ENCODE results near the gene SUMF1.

The SUMF1 gene

DNA sequence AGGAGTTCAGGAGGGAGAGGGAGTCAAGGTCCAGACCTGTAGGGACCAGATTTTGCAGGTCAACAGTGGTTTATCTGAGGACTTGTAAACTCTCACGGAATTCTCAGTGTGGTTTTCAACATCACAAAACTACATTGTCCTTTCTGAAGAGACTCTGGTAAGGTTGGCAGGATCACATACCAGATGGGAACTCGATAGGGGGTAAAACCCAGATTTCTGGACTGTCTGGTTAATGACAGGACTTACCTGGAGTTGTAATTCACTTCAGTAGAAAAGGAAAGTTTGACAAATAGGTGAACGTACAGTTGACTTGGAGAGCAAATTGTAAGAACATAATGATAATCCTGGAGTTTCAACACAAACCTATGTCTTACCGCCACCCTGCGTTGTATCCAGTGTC lies 31.4 kb upstream of the SUMF1 start:
- Histone ChIP-seq H2BK5ac (ENCODE audit: low read depth, low read length, poor library complexity) (no peak overlapping the region), H2AK5ac (ENCODE audit: low read length) (no peak overlapping the region), H3K79me2 (ENCODE audit: control insufficient read depth, insufficient read depth, low read length, poor library complexity) (no peaks in the 10 kb centered on the region), H3K4me3 (ENCODE audit: low read depth, low read length) (no peak overlapping the region), H3K27ac (ENCODE audit: low read depth, low read length) (no peak overlapping the region), H3K79me1 (ENCODE audit: low read length) (no peaks in the 10 kb centered on the region), H2BK120ac (ENCODE audit: insufficient read depth, low read length, poor library complexity) (no peak overlapping the region), H3K9me3 (ENCODE audit: insufficient read depth, low read depth, low read length) (peaks cover 3% of the 10 kb centered on the region), H2AFZ (ENCODE audit: insufficient read depth, low read length, poor library complexity) (no peak overlapping the region), H2BK12ac (ENCODE audit: low read length) (no peak overlapping the region), H4K91ac (ENCODE audit: low read depth, low read length) (no peak overlapping the region), H3K23ac (ENCODE audit: low read length) (no peak overlapping the region), H3K9ac (ENCODE audit: low read length) (no peak overlapping the region), H4K8ac (ENCODE audit: low read depth, low read length) (no peak overlapping the region), H3K4me1 (ENCODE audit: control insufficient read depth in 1 of 2, insufficient read depth in 2 of 2, low read length in 2 of 2) (peaks cover 0 to 2% of the 10 kb centered on the region in 2 experiments), H3K4me2 (ENCODE audit: low read length) (no peak overlapping the region), H3K4ac (ENCODE audit: low read depth, low read length) (no peak overlapping the region), H4K12ac (ENCODE audit: low read depth, low read length) (no peak overlapping the region), H3K27me3 (ENCODE audit: insufficient read depth, low read length) (peaks cover 10% of the 10 kb centered on the region), H3K14ac (ENCODE audit: low read length) (no peak overlapping the region), H3K36me3 (ENCODE audit: control insufficient read depth in 1 of 2, insufficient read depth in 2 of 2, low read length in 2 of 2) (no peaks in the 10 kb centered on the region), H3K18ac (ENCODE audit: low read length) (no peak overlapping the region)
- WGBS (ENCODE audit: extremely low coverage, insufficient coverage, insufficient read length) = no CpG with 5 or more reads among the region's 5 CpGs
- no peak for DNase-seq

- WGBS (ENCODE audit: extremely low coverage, insufficient coverage, insufficient read length) = no CpG with 5 or more reads among the region's 1 CpG
- Histone ChIP-seq H4K12ac (ENCODE audit: low read depth, low read length) (no peak overlapping the region), H3K23ac (ENCODE audit: low read length) (no peak overlapping the region), H3K4me2 (ENCODE audit: low read length) (no peak overlapping the region), H3K4me1 (ENCODE audit: control insufficient read depth in 1 of 2, insufficient read depth in 2 of 2, low read length in 2 of 2) (peaks cover 0 to 2% of the 10 kb centered on the region in 2 experiments), H3K79me2 (ENCODE audit: control insufficient read depth, insufficient read depth, low read length, poor library complexity) (no peaks in the 10 kb centered on the region), H3K18ac (ENCODE audit: low read length) (no peak overlapping the region), H3K14ac (ENCODE audit: low read length) (no peak overlapping the region), H3K36me3 (ENCODE audit: control insufficient read depth in 1 of 2, insufficient read depth in 2 of 2, low read length in 2 of 2) (no peaks in the 10 kb centered on the region), H2BK12ac (ENCODE audit: low read length) (no peak overlapping the region), H4K8ac (ENCODE audit: low read depth, low read length) (no peak overlapping the region), H3K9ac (ENCODE audit: low read length) (no peak overlapping the region), H2BK5ac (ENCODE audit: low read depth, low read length, poor library complexity) (no peak overlapping the region), H3K27me3 (ENCODE audit: insufficient read depth, low read length) (peaks cover 10% of the 10 kb centered on the region), H2AFZ (ENCODE audit: insufficient read depth, low read length, poor library complexity) (no peak overlapping the region), H3K27ac (ENCODE audit: low read depth, low read length) (no peak overlapping the region), H3K4me3 (ENCODE audit: low read depth, low read length) (no peak overlapping the region), H3K79me1 (ENCODE audit: low read length) (no peaks in the 10 kb centered on the region), H2AK5ac (ENCODE audit: low read length) (no peak overlapping the region), H4K91ac (ENCODE audit: low read depth, low read length) (no peak overlapping the region), H2BK120ac (ENCODE audit: insufficient read depth, low read length, poor library complexity) (no peak overlapping the region), H3K4ac (ENCODE audit: low read depth, low read length) (no peak overlapping the region), H3K9me3 (ENCODE audit: insufficient read depth, low read depth, low read length) (peaks cover 3% of the 10 kb centered on the region)
- DNase-seq = no peak
Observed at GRCh38 chr3:4497843-4498324, 30.8 kb upstream of the SUMF1 start.

- no peak overlapping the region for H3K27ac ChIP-seq (ENCODE audit: low read depth, low read length)
- H2BK120ac ChIP-seq (ENCODE audit: insufficient read depth, low read length, poor library complexity) = no peak overlapping the region
- H3K36me3 ChIP-seq (ENCODE audit: control insufficient read depth in 1 of 2, insufficient read depth in 2 of 2, low read length in 2 of 2) = no peaks in the 10 kb centered on the region
- H3K4me2 ChIP-seq (ENCODE audit: low read length) = no peak overlapping the region
- no peak overlapping the region for H3K18ac ChIP-seq (ENCODE audit: low read length)
- no peak overlapping the region for H3K9ac ChIP-seq (ENCODE audit: low read length)
- H3K4me1 ChIP-seq (ENCODE audit: control insufficient read depth in 1 of 2, insufficient read depth in 2 of 2, low read length in 2 of 2) = peaks cover 0 to 2% of the 10 kb centered on the region in 2 experiments
- WGBS (ENCODE audit: extremely low coverage, insufficient coverage, insufficient read length) = no CpG with 5 or more reads among the region's 5 CpGs
- no peak overlapping the region for H4K12ac ChIP-seq (ENCODE audit: low read depth, low read length)
- no peak overlapping the region for H4K91ac ChIP-seq (ENCODE audit: low read depth, low read length)
- peaks cover 10% of the 10 kb centered on the region for H3K27me3 ChIP-seq (ENCODE audit: insufficient read depth, low read length)
- peaks cover 3% of the 10 kb centered on the region for H3K9me3 ChIP-seq (ENCODE audit: insufficient read depth, low read depth, low read length)
- no peak overlapping the region for H2AK5ac ChIP-seq (ENCODE audit: low read length)
- no peaks in the 10 kb centered on the region for H3K79me2 ChIP-seq (ENCODE audit: control insufficient read depth, insufficient read depth, low read length, poor library complexity)
- no peak overlapping the region for H3K4me3 ChIP-seq (ENCODE audit: low read depth, low read length)
- no peak overlapping the region for H2AFZ ChIP-seq (ENCODE audit: insufficient read depth, low read length, poor library complexity)
- peaks cover 3% of the 10 kb centered on the region for H3K79me1 ChIP-seq (ENCODE audit: low read length)
- no peak for DNase-seq
- no peak overlapping the region for H3K23ac ChIP-seq (ENCODE audit: low read length)
- H2BK12ac ChIP-seq (ENCODE audit: low read length) = no peak overlapping the region
- H3K4ac ChIP-seq (ENCODE audit: low read depth, low read length) = no peak overlapping the region
- H2BK5ac ChIP-seq (ENCODE audit: low read depth, low read length, poor library complexity) = no peak overlapping the region
- no peak overlapping the region for H4K8ac ChIP-seq (ENCODE audit: low read depth, low read length)
- H3K14ac ChIP-seq (ENCODE audit: low read length) = no peak overlapping the region
Observed at GRCh38 chr3:4497005-4497692, 30.1 kb upstream of the SUMF1 start.

GRCh38 chr3:4496087-4496452 lies 29.0 kb upstream of the SUMF1 start:
- Histone ChIP-seq H3K23ac (ENCODE audit: low read length) (no peak overlapping the region), H4K91ac (ENCODE audit: low read depth, low read length) (no peak overlapping the region), H3K27me3 (ENCODE audit: insufficient read depth, low read length) (peaks cover 12% of the 10 kb centered on the region), H3K36me3 (ENCODE audit: control insufficient read depth in 1 of 2, insufficient read depth in 2 of 2, low read length in 2 of 2) (no peaks in the 10 kb centered on the region), H2BK12ac (ENCODE audit: low read length) (no peak overlapping the region), H4K12ac (ENCODE audit: low read depth, low read length) (no peak overlapping the region), H4K8ac (ENCODE audit: low read depth, low read length) (no peak overlapping the region), H3K79me1 (ENCODE audit: low read length) (peaks cover 3% of the 10 kb centered on the region), H3K79me2 (ENCODE audit: control insufficient read depth, insufficient read depth, low read length, poor library complexity) (no peaks in the 10 kb centered on the region), H3K4ac (ENCODE audit: low read depth, low read length) (no peak overlapping the region), H3K18ac (ENCODE audit: low read length) (no peak overlapping the region), H3K4me2 (ENCODE audit: low read length) (no peak overlapping the region), H2AK5ac (ENCODE audit: low read length) (no peak overlapping the region), H3K14ac (ENCODE audit: low read length) (no peak overlapping the region), H3K9ac (ENCODE audit: low read length) (no peak overlapping the region), H2BK120ac (ENCODE audit: insufficient read depth, low read length, poor library complexity) (no peak overlapping the region), H2AFZ (ENCODE audit: insufficient read depth, low read length, poor library complexity) (no peak overlapping the region), H2BK5ac (ENCODE audit: low read depth, low read length, poor library complexity) (no peak overlapping the region), H3K4me1 (ENCODE audit: control insufficient read depth in 1 of 2, insufficient read depth in 2 of 2, low read length in 2 of 2) (peaks cover 0 to 2% of the 10 kb centered on the region in 2 experiments), H3K4me3 (ENCODE audit: low read depth, low read length) (no peak overlapping the region), H3K27ac (ENCODE audit: low read depth, low read length) (no peak overlapping the region), H3K9me3 (ENCODE audit: insufficient read depth, low read depth, low read length) (peaks cover 3% of the 10 kb centered on the region)
- DNase-seq = no peak
- no CpG with 5 or more reads among the region's 3 CpGs for WGBS (ENCODE audit: extremely low coverage, insufficient coverage, insufficient read length)

Data from trophoblast cell (in vitro differentiated cells and primary cell).